ENCODE measurements around the gene IRF6.
"Not testable (repeated sequence)": the region's sequence is repeated elsewhere in the genome, so short reads cannot be mapped to it uniquely, and the experiment has no call there.

IRF6 gene

GRCh38 chr1:209823143-209824041 lies 17.4 kb upstream of the IRF6 start:
- DNase-seq (ENCODE audit: low read depth in 1 of 2, low spot score in 1 of 2), result no peak

- no peak for DNase-seq (ENCODE audit: low read depth in 1 of 2, low spot score in 1 of 2)
These were observed 16.8 kb upstream of the IRF6 start for GRCh38 chr1:209822706-209823105.

DNA sequence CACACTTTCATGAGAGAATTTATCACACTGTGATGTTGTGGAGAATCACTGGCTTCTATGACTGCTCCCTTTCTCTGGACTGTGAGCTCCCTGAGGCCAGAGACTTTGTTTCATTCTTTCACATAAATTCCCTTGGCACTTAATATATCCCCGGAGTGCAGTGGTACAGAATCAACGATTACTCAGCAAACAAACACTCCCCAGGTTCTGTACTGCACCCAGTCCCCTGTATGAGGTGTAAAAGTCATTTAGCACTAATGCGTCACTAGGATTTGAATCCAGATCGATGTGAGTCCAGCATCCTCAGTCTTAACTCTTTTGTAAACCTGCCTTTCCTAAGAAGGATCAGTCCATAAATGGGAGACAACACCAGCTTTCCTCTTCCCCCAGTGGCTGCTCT lies 15.0 kb upstream of the IRF6 start:
- DNase-seq (ENCODE audit: low read depth in 1 of 2, low spot score in 1 of 2), result no peak

DNA sequence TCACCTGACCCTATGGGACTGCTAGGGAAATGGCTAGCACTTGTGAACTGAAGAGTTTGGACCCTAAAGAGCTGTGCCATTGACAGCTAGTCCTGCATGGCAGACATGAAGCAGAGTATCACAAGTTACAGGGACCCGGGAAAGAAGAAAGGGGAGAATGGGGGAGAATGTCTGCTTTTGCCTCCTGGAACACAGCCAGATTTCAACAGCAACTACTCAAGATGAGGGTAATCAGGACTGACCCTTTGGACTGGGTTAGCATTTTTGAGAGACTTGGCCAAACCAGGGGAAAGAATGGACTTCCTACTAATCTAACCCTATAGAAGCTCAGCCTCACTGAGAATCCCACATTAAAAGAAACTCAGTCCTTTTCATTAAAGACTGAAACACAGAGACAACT lies 13.1 kb upstream of the IRF6 start:
- DNase-seq (ENCODE audit: low read depth in 1 of 2, low spot score in 1 of 2), result no peak

DNA sequence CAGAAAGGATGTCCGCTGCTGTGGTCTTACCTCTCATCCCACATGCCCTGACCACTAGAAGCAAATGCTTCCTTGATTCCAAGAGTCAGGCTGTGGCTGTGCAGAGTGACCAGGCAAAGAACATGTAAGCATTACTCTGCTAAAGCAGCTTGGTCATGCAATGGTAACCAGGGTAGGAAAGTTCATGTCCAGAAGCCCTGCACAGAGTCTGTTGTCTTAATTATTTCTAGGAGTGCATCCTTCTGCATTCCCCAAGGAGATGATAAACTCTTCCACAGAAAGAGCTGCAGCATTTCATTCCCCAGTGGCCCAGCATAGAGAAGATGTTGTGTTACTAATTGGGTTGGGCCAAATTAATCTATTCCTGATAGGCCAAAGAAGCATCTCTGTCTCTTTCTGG lies 11.7 kb upstream of the IRF6 start:
- DNase-seq (ENCODE audit: low read depth in 1 of 2, low spot score in 1 of 2), result no peak

DNA sequence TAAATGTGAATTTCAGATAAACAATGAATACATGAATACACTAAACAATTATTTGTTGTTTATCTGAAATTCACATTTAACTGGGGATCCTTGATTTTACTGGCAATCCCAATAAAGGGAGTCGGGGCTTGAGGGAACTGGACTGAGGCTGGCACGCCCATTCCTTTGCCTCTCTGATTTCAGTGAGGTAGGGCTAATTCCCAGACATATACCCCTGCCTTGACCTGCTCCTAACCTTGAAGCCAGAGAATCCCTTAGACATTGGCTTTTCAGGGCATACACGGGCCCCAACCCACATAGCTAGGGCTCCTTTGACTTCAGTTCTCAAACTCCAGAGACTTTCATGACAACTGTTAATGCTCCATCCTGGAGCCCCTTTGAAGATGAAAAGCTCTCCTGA lies 11.0 kb upstream of the IRF6 start:
- DNase-seq (ENCODE audit: low read depth in 1 of 2, low spot score in 1 of 2), result no peak

GRCh38 chr1:209815931-209816341 lies 10.0 kb upstream of the IRF6 start:
- no peak for DNase-seq (ENCODE audit: low read depth in 1 of 2, low spot score in 1 of 2)

- no peak for DNase-seq (ENCODE audit: low read depth in 1 of 2, low spot score in 1 of 2)
These were observed 9.5 kb upstream of the IRF6 start for GRCh38 chr1:209815490-209815889.

DNA sequence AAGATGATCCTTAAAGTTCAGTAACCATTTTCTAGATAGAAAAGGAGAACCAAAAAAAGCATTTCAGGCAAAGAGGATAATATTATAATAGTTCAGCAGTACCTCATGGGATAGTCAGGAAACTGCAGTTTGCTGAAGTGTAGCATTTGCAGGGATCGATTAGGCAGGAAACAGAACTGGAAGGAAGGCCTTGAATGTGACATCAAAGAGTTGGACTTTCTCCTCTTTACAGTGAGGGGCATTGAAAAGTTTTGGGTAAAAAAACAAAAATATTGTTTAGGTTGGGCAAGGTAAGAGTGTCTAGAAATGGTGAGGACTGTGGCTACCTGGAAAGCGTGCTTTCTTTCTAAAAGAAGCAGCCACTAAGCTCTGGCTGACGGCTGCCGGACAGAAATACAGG lies 8.0 kb upstream of the IRF6 start:
- no peak for DNase-seq (ENCODE audit: low read depth in 1 of 2, low spot score in 1 of 2)

GRCh38 chr1:209810783-209811182 lies 4.8 kb upstream of the IRF6 start:
- no peak for DNase-seq (ENCODE audit: low read depth in 1 of 2, low spot score in 1 of 2)

- DNase-seq (ENCODE audit: low read depth in 1 of 2, low spot score in 1 of 2), result no peak
These were observed 3.7 kb upstream of the IRF6 start for GRCh38 chr1:209809611-209810010.

DNA sequence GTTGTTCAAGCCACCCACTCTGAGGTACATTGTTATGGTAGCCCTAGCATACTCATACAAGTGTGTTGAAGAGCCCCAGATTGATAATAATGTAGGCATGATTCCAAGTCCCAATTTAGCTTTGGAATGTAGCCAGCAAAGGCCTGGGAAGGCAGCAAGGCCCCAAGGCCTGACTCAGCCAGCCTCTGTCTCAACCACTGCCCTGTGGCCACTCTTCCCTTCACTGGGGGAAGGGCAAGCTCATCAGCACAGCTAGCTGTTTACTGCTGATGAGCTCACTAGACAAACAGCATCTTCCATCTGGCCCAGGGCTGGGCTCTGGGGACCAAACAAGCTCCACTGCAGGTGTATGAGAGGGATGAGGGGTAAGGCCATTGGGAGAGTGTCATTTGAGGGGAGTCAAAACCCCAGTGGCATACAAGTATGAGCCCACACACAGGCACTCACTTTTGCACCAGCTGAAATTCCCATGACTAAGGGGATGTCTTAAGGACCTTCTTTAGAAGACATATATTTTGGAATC lies 2.2 kb upstream of the IRF6 start:
- DNase-seq (ENCODE audit: low read depth in 1 of 2, low spot score in 1 of 2), result no peak

- no peak for DNase-seq (ENCODE audit: low read depth in 1 of 2, low spot score in 1 of 2)
These were observed 1.6 kb upstream of the IRF6 start for GRCh38 chr1:209807509-209807908.

- no peak for DNase-seq (ENCODE audit: low read depth in 1 of 2, low spot score in 1 of 2)
These were observed 581 bp downstream of the IRF6 start for GRCh38 chr1:209805341-209805781.

GRCh38 chr1:209803568-209803967 lies 2.4 kb downstream of the IRF6 start:
- DNase-seq (ENCODE audit: low read depth in 1 of 2, low spot score in 1 of 2), result no peak

DNA sequence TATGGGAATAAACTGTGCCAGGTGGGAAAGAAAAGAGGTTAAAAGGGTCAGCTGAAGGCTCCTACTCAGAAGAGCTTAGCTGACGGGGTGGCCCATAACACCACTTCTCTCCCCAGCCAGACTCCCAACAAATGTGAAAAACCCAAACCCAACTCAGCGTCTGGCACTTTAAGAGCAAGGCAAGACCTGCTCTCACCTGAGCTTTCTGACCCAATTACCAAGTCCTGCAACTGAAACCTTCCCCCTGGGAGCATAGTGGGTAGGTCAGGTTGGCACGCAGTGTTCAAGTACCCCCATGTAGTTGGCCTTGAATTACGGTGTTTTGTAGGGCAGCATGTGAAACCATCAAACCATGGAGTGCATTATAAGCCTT lies 3.2 kb downstream of the IRF6 start:
- DNase-seq (ENCODE audit: low read depth in 1 of 2, low spot score in 1 of 2), result no peak

DNA sequence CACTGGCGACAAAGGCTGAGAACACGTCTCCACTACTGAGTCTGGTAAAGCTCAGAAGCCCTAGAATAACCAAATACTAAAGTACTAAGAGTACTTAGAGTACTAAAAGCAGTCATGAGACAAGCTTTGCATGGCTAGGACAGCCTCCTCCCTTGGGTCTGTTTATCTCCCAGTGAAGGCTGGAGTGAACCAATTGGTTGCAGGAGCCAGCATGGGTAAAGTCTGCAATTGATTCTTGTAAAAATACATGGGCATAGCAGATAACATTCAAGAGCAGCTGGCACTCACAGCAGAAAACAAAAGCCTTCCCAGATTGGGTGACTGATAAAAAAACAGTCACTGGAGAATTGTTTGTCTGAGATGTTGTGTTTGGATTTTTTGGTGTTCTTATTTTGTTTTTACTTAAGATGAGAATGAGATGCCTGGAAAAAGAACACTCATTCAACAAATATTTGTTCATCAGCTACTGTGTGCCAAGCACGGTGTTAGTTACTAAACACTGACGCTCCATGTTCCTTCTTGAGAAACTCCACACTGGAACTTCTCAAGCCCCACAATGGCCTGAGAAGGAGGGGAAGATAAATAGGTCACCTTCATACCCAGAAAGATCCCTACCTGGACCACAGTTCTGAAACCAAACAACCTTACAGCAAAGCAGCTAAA lies 3.7 kb downstream of the IRF6 start:
- DNase-seq (ENCODE audit: low read depth in 1 of 2, low spot score in 1 of 2), result no peak

- no peak for DNase-seq (ENCODE audit: low read depth in 1 of 2, low spot score in 1 of 2)
These were observed 4.7 kb downstream of the IRF6 start for GRCh38 chr1:209800984-209801834.

DNA sequence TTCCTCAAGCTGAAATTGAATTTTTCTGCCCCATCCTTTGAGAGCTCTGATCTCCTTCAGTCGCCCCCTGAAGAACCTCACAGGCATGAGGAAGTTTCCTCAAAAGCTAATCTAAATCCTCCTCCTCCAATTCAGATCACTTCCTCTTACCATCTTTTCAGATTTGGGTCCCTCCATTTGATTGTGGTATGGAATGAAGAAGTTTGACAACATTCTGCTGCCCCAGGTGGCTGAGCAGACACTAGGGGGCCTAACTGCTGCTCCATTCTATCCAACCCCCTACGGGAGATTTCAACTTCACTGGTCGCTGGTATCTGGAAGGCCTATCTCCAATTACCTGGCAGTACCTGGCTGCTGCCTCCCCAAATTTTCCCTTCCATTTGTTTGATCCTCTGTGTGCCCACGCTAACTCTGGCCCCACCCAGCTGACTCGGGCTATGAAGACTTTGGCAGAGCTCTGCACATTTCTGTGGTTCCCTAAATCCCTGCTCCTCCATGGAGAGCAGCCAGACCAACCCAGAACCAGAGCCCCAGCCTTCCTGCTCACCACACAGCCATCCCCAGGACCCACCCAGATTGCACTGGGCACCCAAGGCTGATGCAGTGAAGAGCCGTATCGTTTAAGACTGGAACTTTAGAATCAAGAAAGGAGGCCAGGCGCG lies 7.8 kb downstream of the IRF6 start:
- DNase-seq (ENCODE audit: low read depth in 1 of 2, low spot score in 1 of 2), result no peak

GRCh38 chr1:209793711-209794110 lies 12.2 kb downstream of the IRF6 start:
- not testable (repeated sequence) for DNase-seq (ENCODE audit: low read depth in 1 of 2, low spot score in 1 of 2)

DNA sequence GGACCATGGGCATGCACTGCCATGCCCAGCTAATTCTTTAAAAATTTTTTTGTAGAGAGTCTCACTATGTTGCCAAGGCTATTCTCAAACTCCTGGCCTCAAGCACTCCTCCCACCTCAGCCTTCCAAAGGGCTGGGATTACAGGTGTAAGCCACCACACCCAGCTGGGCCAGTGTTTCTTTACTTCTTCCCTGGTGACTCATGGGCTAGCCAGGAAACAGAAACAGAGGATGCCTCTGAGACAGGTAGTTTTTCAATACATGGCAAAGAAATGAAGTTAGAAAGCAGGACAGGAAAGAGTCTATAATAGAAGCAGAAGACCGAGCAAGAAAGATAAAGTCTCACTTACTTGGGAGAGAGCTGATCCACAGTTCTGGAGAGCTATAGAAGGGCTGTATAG lies 14.0 kb downstream of the IRF6 start:
- no peak for DNase-seq (ENCODE audit: low read depth in 1 of 2, low spot score in 1 of 2)

Data from activated T-helper 1 cell treated with anti-CD3 and anti-CD28 coated beads, Interleukin-2, amount 50 U/mL, for 16 hours (primary cell).